ENCODE results near the gene KRTAP4-9.
"Not testable (repeated sequence)": the region's sequence is repeated elsewhere in the genome, so short reads cannot be mapped to it uniquely, and the experiment has no call there.

The KRTAP4-9 gene

GRCh38 chr17:41105347-41105746, at the start of gene KRTAP4-9:
KRTAP4-9 (plus strand) TSS chr17:41105389; CDS start chr17:41105389, 0 bp downstream.
- not testable (repeated sequence) for DNase-seq

GRCh38 chr17:41057547-41057946, 47.6 kb upstream of the KRTAP4-9 start:
- no peak for DNase-seq

GRCh38 chr17:41058741-41059140, 46.4 kb upstream of the KRTAP4-9 start:
- DNase-seq = peak; percentile 50

- DNase-seq = peak; percentile 89
Observed at GRCh38 chr17:41059276-41060051, 45.7 kb upstream of the KRTAP4-9 start.

- peak; percentile 99 for DNase-seq
Observed at GRCh38 chr17:41060052-41060604, 45.1 kb upstream of the KRTAP4-9 start, which contains the start of gene KRTAP2-3. KRTAP2-3 (minus strand) TSS chr17:41060114; CDS start chr17:41060050, 64 bp downstream.

GRCh38 chr17:41061964-41062363, 43.2 kb upstream of the KRTAP4-9 start:
- peak; percentile 93 for DNase-seq

GRCh38 chr17:41063449-41063848, 41.7 kb upstream of the KRTAP4-9 start:
- DNase-seq = no peak

- no peak for DNase-seq
Observed at GRCh38 chr17:41064301-41064700, 40.9 kb upstream of the KRTAP4-9 start.

GRCh38 chr17:41065016-41065689, 40.0 kb upstream of the KRTAP4-9 start:
- DNase-seq = not testable (repeated sequence)

- DNase-seq = peak; percentile 91
Observed at GRCh38 chr17:41065829-41066624, 39.2 kb upstream of the KRTAP4-9 start, which contains the start of gene KRTAP2-4. KRTAP2-4 (minus strand) TSS chr17:41065879; CDS start chr17:41065845, 34 bp downstream.

GRCh38 chr17:41067281-41067680, 37.9 kb upstream of the KRTAP4-9 start:
- no peak for DNase-seq

- DNase-seq = no peak
Observed at GRCh38 chr17:41069031-41069430, 36.2 kb upstream of the KRTAP4-9 start.

GRCh38 chr17:41071606-41072360, 33.4 kb upstream of the KRTAP4-9 start:
- no peak for DNase-seq

GRCh38 chr17:41073676-41074075, 31.5 kb upstream of the KRTAP4-9 start:
- DNase-seq = no peak

- no peak for DNase-seq
Observed at GRCh38 chr17:41076788-41077187, 28.4 kb upstream of the KRTAP4-9 start.

GRCh38 chr17:41082626-41083025, 22.6 kb upstream of the KRTAP4-9 start:
- no peak for DNase-seq

- DNase-seq = not testable (repeated sequence)
Observed at GRCh38 chr17:41083427-41083826, 21.8 kb upstream of the KRTAP4-9 start.

- not testable (repeated sequence) for DNase-seq
Observed at GRCh38 chr17:41084100-41084856, 20.9 kb upstream of the KRTAP4-9 start, which contains the start of gene KRTAP4-7. KRTAP4-7 (plus strand) TSS chr17:41084150; CDS start chr17:41084207, 57 bp downstream.

GRCh38 chr17:41088760-41089352, 16.3 kb upstream of the KRTAP4-9 start:
- not testable (repeated sequence) for DNase-seq

GRCh38 chr17:41096055-41096454, 9.1 kb upstream of the KRTAP4-9 start:
- DNase-seq = no peak

- no peak for DNase-seq
Observed at GRCh38 chr17:41098042-41098441, 7.1 kb upstream of the KRTAP4-9 start, which contains the start of gene KRTAP4-8. KRTAP4-8 (minus strand) TSS chr17:41098142; CDS start chr17:41098084, 58 bp downstream.
